ENCODE measurements around the gene KRTAP1-4.

DNA sequence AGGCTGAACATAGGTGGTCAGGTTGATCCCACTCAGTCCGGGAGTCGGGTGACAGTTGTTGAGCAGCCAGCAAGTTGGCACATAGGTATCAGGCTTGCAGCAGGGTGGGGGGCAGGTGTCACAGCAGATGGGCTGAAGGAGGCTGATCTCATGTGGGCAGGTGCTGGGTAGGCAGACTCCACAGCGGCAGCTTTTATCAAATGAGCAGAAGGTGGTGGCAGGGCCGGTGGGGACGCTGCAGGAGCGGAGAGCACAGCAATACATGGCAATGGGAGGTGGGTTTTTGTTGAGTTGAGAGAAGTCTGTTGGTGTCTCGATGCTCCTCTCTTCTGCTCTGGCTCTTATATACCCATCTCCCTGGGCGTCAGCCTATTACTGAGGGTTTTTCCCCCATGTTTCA lies 21.2 kb downstream of the KRTAP1-4 start, which contains the start of gene KRTAP3-1:
- TF ChIP-seq, protein P1, sequence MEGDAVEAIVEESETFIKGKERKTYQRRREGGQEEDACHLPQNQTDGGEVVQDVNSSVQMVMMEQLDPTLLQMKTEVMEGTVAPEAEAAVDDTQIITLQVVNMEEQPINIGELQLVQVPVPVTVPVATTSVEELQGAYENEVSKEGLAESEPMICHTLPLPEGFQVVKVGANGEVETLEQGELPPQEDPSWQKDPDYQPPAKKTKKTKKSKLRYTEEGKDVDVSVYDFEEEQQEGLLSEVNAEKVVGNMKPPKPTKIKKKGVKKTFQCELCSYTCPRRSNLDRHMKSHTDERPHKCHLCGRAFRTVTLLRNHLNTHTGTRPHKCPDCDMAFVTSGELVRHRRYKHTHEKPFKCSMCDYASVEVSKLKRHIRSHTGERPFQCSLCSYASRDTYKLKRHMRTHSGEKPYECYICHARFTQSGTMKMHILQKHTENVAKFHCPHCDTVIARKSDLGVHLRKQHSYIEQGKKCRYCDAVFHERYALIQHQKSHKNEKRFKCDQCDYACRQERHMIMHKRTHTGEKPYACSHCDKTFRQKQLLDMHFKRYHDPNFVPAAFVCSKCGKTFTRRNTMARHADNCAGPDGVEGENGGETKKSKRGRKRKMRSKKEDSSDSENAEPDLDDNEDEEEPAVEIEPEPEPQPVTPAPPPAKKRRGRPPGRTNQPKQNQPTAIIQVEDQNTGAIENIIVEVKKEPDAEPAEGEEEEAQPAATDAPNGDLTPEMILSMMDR (IDR thresholded peaks at IDR 0.05 in 4 of 5, conservative IDR thresholded peaks at IDR 0.05 in 1 of 5) = no peak
- no peak for TF ChIP-seq POLR2A (IDR thresholded peaks at IDR 0.05)

All from gastrocnemius medialis (tissue), 4 donors.